ENCODE results near the gene FARSA.

The FARSA gene

GRCh38 chr19:12888006-12888603, 45.4 kb downstream of the FARSA start:
- no peak for DNase-seq

- no peak for DNase-seq
Observed at GRCh38 chr19:12886969-12887747, 46.4 kb downstream of the FARSA start, which contains the start of gene KLF1. TSS of gene KLF1 (minus strand) at chr19:12887201. CDS start at chr19:12887140, 61 bp downstream.

- no peak for DNase-seq
Observed at GRCh38 chr19:12886651-12886968, 46.9 kb downstream of the FARSA start.

GRCh38 chr19:12885749-12886650, 47.5 kb downstream of the FARSA start:
- no peak for DNase-seq

- DNase-seq, result peak; percentile 90
Observed at GRCh38 chr19:12884926-12885748, 48.4 kb downstream of the FARSA start.

GRCh38 chr19:12884627-12884925, 48.9 kb downstream of the FARSA start:
- DNase-seq, result no peak

- no peak for DNase-seq
Observed at GRCh38 chr19:12884202-12884601, 49.3 kb downstream of the FARSA start.

GRCh38 chr19:12882589-12882988, 50.9 kb downstream of the FARSA start:
- DNase-seq, result no peak

- peak; percentile 85 for DNase-seq
Observed at GRCh38 chr19:12881172-12881808, 52.2 kb downstream of the FARSA start, which contains the start of gene DNASE2. TSS of gene DNASE2 (minus strand) at chr19:12881449. CDS start at chr19:12881375, 74 bp downstream.

GRCh38 chr19:12880551-12881171, 52.9 kb downstream of the FARSA start:
- no peak for DNase-seq

GRCh38 chr19:12875086-12875485, 58.4 kb downstream of the FARSA start:
- no peak for DNase-seq

GRCh38 chr19:12873891-12874745, 59.4 kb downstream of the FARSA start:
- DNase-seq, result no peak

- peak; percentile 15 for DNase-seq
Observed at GRCh38 chr19:12872941-12873890, 60.3 kb downstream of the FARSA start.
